H1 (cell line): ENCODE results near the gene ZNF225. TPM values are rescaled to one million over a fixed set of nuclear protein-coding genes. Genes with fewer than 3 reads are reported as not detected.

Experiments
- ASH2L ChIP-seq: fragments of 200-600, 300-600 bp; sonication (generic); IDR thresholded peaks from one replicate; pipeline ENCODE4 v1.7.1; 2017; ENCODE audit warnings: low read length
- BACH1 ChIP-seq: IDR thresholded peaks from 2 replicates; pipeline ENCODE4 v1.6.1; 2012; ENCODE audit warnings: low read length, improper control_type of control experiment
- CEBPB ChIP-seq: IDR thresholded peaks from 2 replicates; pipeline ENCODE4 v1.6.1; 2012; ENCODE audit warnings: low read depth, low read length
- CREB1 ChIP-seq: IDR thresholded peaks from 2 replicates; pipeline ENCODE4 v1.6.1; 2012; ENCODE audit warnings: inconsistent platforms
- EGR1 ChIP-seq: IDR thresholded peaks from 2 replicates; pipeline ENCODE4 v1.6.1; 2011; ENCODE audit warnings: low read depth, low read length, borderline replicate concordance
- EP300 ChIP-seq, 2 experiments: IDR thresholded peaks; 1 replicate in 1 of 2; 2 replicates in 1 of 2; pipeline ENCODE4 v1.6.1; 2011 to 2012; ENCODE audit warnings: low read depth in 2 of 2, low read length in 2 of 2, mild to moderate bottlenecking in 2 of 2, borderline replicate concordance in 1 of 2, inconsistent platforms in 1 of 2, moderate library complexity in 1 of 2
- JUN ChIP-seq: IDR thresholded peaks from 2 replicates; pipeline ENCODE4 v1.6.1; 2011; ENCODE audit warnings: low read depth, mild to moderate bottlenecking, improper control_type of control experiment, low read length
- KDM4A ChIP-seq: IDR thresholded peaks from one replicate; pipeline ENCODE4 v1.7.1; 2012; ENCODE audit warnings: low read depth, mild to moderate bottlenecking, moderate library complexity, low read length, inconsistent platforms; ENCODE audit not compliant: severe bottlenecking
- NRF1 ChIP-seq: IDR thresholded peaks from 2 replicates; pipeline ENCODE4 v1.6.1; 2011; ENCODE audit warnings: mild to moderate bottlenecking, low read depth, low read length, improper control_type of control experiment
- PHF8 ChIP-seq: fragments of 200-600 bp; sonication (generic); conservative IDR thresholded peaks from 2 replicates; pipeline ENCODE4 v1.7.1; 2012; ENCODE audit warnings: low read depth, mild to moderate bottlenecking, inconsistent platforms, low read length, moderate library complexity
- POLR2A ChIP-seq, 2 experiments: IDR thresholded peaks; 1 replicate in 1 of 2; 2 replicates in 1 of 2; pipeline ENCODE4 v1.6.1; 2011; ENCODE audit warnings: low read depth in 2 of 2, low read length in 2 of 2, mild to moderate bottlenecking in 2 of 2; ENCODE audit errors: control extremely low read depth in 1 of 2
- POLR2AphosphoS5 ChIP-seq: IDR thresholded peaks from 2 replicates; pipeline ENCODE4 v1.6.1; 2011; ENCODE audit warnings: low read depth, low read length
- POU5F1 ChIP-seq: IDR thresholded peaks from 2 replicates; pipeline ENCODE4 v1.6.1; 2011; ENCODE audit warnings: low read depth, mild to moderate bottlenecking, low read length, moderate library complexity
- RBBP5 ChIP-seq: IDR thresholded peaks from 2 replicates; pipeline ENCODE4 v1.7.1; 2012; ENCODE audit warnings: low read depth, mild to moderate bottlenecking, inconsistent platforms, low read length, moderate library complexity, borderline replicate concordance
- RFX5 ChIP-seq: IDR thresholded peaks from 2 replicates; pipeline ENCODE4 v1.6.1; 2011; ENCODE audit warnings: low read depth, low read length, improper control_type of control experiment, borderline replicate concordance
- SIN3A ChIP-seq, 2 experiments: IDR thresholded peaks in 1 of 2; conservative IDR thresholded peaks in 1 of 2; 2 replicates each; pipeline ENCODE4 v1.6.1; 2011 to 2012; ENCODE audit warnings: low read length in 2 of 2, improper control_type of control experiment in 1 of 2, low read depth in 1 of 2, mild to moderate bottlenecking in 1 of 2
- SIRT6 ChIP-seq: IDR thresholded peaks from one replicate; pipeline ENCODE4 v1.7.1; 2012; ENCODE audit warnings: low read length, inconsistent platforms
- SP2 ChIP-seq: IDR thresholded peaks from 2 replicates; pipeline ENCODE4 v1.6.1; 2012; ENCODE audit warnings: mild to moderate bottlenecking, low read length, inconsistent platforms
- TCF12 ChIP-seq: IDR thresholded peaks from 2 replicates; pipeline ENCODE4 v1.6.1; 2011; ENCODE audit warnings: low read depth, mild to moderate bottlenecking, low read length
- TEAD4 ChIP-seq: IDR thresholded peaks from 2 replicates; pipeline ENCODE4 v1.6.1; 2012; ENCODE audit warnings: low read depth, low read length, inconsistent platforms, mixed read lengths
- YY1 ChIP-seq: IDR thresholded peaks from 2 replicates; pipeline ENCODE4 v1.6.1; 2011; ENCODE audit warnings: low read depth, mild to moderate bottlenecking, low read length
- polyA plus RNA-seq, 7 experiments: library from polyadenylated mRNA; depleted of rRNA in 3 of 7; stranded (reverse) in 5 of 7; unstranded in 2 of 7; fragments of >200 nt in 5 of 7; fragments of 200-250 nt in 2 of 7; gene quantifications; 1 replicate in 5 of 7; 2 replicates in 1 of 7; 4 replicates in 1 of 7; pipeline versions ENCODE4 v1.2.1 to v1.2.3, GENCODE V29; 2011 to 2013; ENCODE audit warnings: missing spikeins in 2 of 7, mixed read lengths in 2 of 7
- total RNA-seq: library from RNA; stranded (reverse); fragmentation: NEBNext Ultra II Directional; extraction: Animal tissue kit (Norgen Biotek cat#: 25700); gene quantifications from 2 replicates; pipeline ENCODE4 v1.2.1, GENCODE V29; 2021
- TF ChIP-seq, protein P1 (sequence below): IDR thresholded peaks from 2 replicates; pipeline ENCODE4 v1.6.1; 2011; ENCODE audit warnings: low read depth, mild to moderate bottlenecking, low read length; ENCODE audit not compliant: insufficient read depth

Gene ZNF225
- total and polyA plus RNA-seq, 2 of the 8 experiments (the other 6 are each of a cell fraction or from before 2014, with no cell fraction given) = 0.98 to 5.0 TPM

GRCh38 chr19:44113138-44113783 is at the start of gene ZNF225 (continued):
- TF ChIP-seq PHF8 = 0 out of 2 replicates have a peak, but pooled peaks have one; percentile 13
- no peak for TF ChIP-seq SP2
- TF ChIP-seq EP300 (IDR thresholded peaks at IDR 0.05; ENCODE audit: borderline replicate concordance in 1 of 2, low read depth in 2 of 2, low read length in 2 of 2) = no peak
- peak; percentile 71 for TF ChIP-seq CREB1
- TF ChIP-seq YY1 = peak; percentile 69; the same call in 1 of the 2 replicates
- peak; percentile 31 to 80; a peak in 1 of 4 replicates for TF ChIP-seq SIN3A (conservative IDR thresholded peaks at IDR 0.05 in 1 of 2, IDR thresholded peaks at IDR 0.05 in 1 of 2; ENCODE audit: low read depth in 1 of 2, low read length in 2 of 2)
- no peak for TF ChIP-seq CEBPB
- no peak for TF ChIP-seq BACH1
- TF ChIP-seq POU5F1 = no peak
- TF ChIP-seq POLR2AphosphoS5 = peak; percentile 93; the same call in 1 of the 2 replicates
- TF ChIP-seq JUN = no peak
- TF ChIP-seq KDM4A = peak; percentile 88
- no peak for TF ChIP-seq EGR1
- TF ChIP-seq NRF1 = no peak
- 0 out of 2 replicates have a peak, but pooled peaks have one; percentile 40 for TF ChIP-seq TCF12
- TF ChIP-seq RFX5 = no peak
- TF ChIP-seq POLR2A (IDR thresholded peaks at IDR 0.05; ENCODE audit: control extremely low read depth in 1 of 2, low read depth in 2 of 2, low read length in 2 of 2) = peak; percentile 92 to 96
- TF ChIP-seq, protein P1, sequence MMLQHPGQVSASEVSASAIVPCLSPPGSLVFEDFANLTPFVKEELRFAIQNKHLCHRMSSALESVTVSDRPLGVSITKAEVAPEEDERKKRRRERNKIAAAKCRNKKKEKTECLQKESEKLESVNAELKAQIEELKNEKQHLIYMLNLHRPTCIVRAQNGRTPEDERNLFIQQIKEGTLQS = 0 out of 2 replicates have a peak, but pooled peaks have one; percentile 26
- 0 out of 2 replicates have a peak, but pooled peaks have one; percentile 9 for TF ChIP-seq TEAD4
- TF ChIP-seq SIRT6 = no peak
- TF ChIP-seq ASH2L = peak; percentile 41
- no peak for TF ChIP-seq RBBP5
